K562 (cell line): Measurements from ENCODE around the gene SEC14L3. TPM values are rescaled to one million over a fixed set of nuclear protein-coding genes. Genes with fewer than 3 reads are reported as not detected.

Experiments
- ASH1L ChIP-seq: fragments of 450-650 bp; IDR thresholded peaks from 2 replicates; pipeline ENCODE4 v1.6.1; 2018; ENCODE audit warnings: borderline replicate concordance, mild to moderate bottlenecking, low read depth; ENCODE audit not compliant: partially characterized antibody
- CREB3 ChIP-seq: fragments of 450-650 bp; conservative IDR thresholded peaks from 2 replicates; pipeline ENCODE4 v1.6.1; 2016; ENCODE audit warnings: missing genetic modification characterization, low read depth, mild to moderate bottlenecking, missing compliant biosample characterization, moderate library complexity
- FOS ChIP-seq: IDR thresholded peaks from 3 replicates; pipeline ENCODE4 v1.6.1; 2011; ENCODE audit not compliant: insufficient read length; ENCODE audit errors: extremely low read depth
- GTF3C2 ChIP-seq: IDR thresholded peaks from 3 replicates; pipeline ENCODE4 v1.6.1; 2011; ENCODE audit warnings: borderline replicate concordance, mild to moderate bottlenecking, moderate library complexity; ENCODE audit not compliant: insufficient read length; ENCODE audit errors: extremely low read depth
- MEF2D ChIP-seq: conservative IDR thresholded peaks from 2 replicates; pipeline ENCODE4 v1.6.1; 2016; ENCODE audit warnings: low read depth, missing genetic modification characterization, missing compliant biosample characterization
- SAFB2 ChIP-seq: fragments of 200-400 bp; formaldehyde crosslinking; IDR thresholded peaks from 2 replicates; pipeline ENCODE4 v1.6.1; 2018; ENCODE audit warnings: borderline replicate concordance, low read length, low read depth, moderate library complexity; ENCODE audit not compliant: severe bottlenecking
- ZNF561 ChIP-seq: fragments of 450-650 bp; formaldehyde crosslinking; conservative IDR thresholded peaks from 2 replicates; pipeline ENCODE4 v1.4.0; 2020; ENCODE audit warnings: mild to moderate bottlenecking, moderate library complexity
- polyA plus RNA-seq, 8 experiments: library from polyadenylated mRNA; depleted of rRNA in 4 of 8; stranded (reverse) in 5 of 8; unstranded in 3 of 8; fragments of >200 nt; fragmentation: Nextera tagmentation in 2 of 8; fragmentation: Illumina TruSeq in 1 of 8; extraction: Ambion mirVana in 2 of 8; extraction: Trizol in 1 of 8; gene quantifications; 2 replicates each; pipeline versions ENCODE4 v1.2.1 to v1.2.3, GENCODE V29; 2011 to 2014; ENCODE audit warnings: inconsistent platforms in 1 of 8, missing spikeins in 1 of 8
- total RNA-seq, 7 experiments: library from RNA; depleted of rRNA in 6 of 7; stranded (reverse); fragments of >200 nt in 6 of 7; fragmentation: Illumina TruSeq in 2 of 7; extraction: Trizol in 2 of 7; gene quantifications; 2 replicates each; pipeline versions ENCODE4 v1.2.1 to v1.2.3, GENCODE V29; 2011 to 2021; ENCODE audit warnings: low replicate concordance in 1 of 7
- TF ChIP-seq, protein P1 (sequence below): fragments of 250-450 bp; sonication (Bioruptor Pico); IDR thresholded peaks from 2 replicates; pipeline ENCODE4 v1.5.0; 2021
- TF ChIP-seq, protein P2 (sequence below): fragments of 450-650 bp; formaldehyde crosslinking; conservative IDR thresholded peaks from 2 replicates; pipeline ENCODE4 v1.4.0; 2022; ENCODE audit warnings: mild to moderate bottlenecking, missing genetic modification characterization
- TF ChIP-seq, protein P3 (sequence below): sonication (generic); formaldehyde crosslinking; IDR thresholded peaks from 2 replicates; pipeline ENCODE4 v1.8.0; 2022; ENCODE audit warnings: mild to moderate bottlenecking, missing genetic modification reagents

Gene SEC14L3
- total and polyA plus RNA-seq, 9 of the 15 experiments (the other 6 are each of a cell fraction or from before 2014, with no cell fraction given): not detected

- TF ChIP-seq GTF3C2 (no peak), ASH1L (no peak), ZNF561 (CRISPR knock-in tag) (no peak), MEF2D (no peak), SAFB2 (no peak), FOS (no peak), CREB3 (no peak)
- TF ChIP-seq, protein P1, sequence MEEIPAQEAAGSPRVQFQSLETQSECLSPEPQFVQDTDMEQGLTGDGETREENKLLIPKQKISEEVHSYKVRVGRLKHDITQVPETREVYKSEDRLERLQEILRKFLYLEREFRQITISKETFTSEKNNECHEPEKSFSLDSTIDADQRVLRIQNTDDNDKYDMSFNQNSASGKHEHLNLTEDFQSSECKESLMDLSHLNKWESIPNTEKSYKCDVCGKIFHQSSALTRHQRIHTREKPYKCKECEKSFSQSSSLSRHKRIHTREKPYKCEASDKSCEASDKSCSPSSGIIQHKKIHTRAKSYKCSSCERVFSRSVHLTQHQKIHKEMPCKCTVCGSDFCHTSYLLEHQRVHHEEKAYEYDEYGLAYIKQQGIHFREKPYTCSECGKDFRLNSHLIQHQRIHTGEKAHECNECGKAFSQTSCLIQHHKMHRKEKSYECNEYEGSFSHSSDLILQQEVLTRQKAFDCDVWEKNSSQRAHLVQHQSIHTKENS (CRISPR knock-in tag): no peak
- TF ChIP-seq, protein P2, sequence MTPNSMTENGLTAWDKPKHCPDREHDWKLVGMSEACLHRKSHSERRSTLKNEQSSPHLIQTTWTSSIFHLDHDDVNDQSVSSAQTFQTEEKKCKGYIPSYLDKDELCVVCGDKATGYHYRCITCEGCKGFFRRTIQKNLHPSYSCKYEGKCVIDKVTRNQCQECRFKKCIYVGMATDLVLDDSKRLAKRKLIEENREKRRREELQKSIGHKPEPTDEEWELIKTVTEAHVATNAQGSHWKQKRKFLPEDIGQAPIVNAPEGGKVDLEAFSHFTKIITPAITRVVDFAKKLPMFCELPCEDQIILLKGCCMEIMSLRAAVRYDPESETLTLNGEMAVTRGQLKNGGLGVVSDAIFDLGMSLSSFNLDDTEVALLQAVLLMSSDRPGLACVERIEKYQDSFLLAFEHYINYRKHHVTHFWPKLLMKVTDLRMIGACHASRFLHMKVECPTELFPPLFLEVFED: no peak
- TF ChIP-seq, protein P3, sequence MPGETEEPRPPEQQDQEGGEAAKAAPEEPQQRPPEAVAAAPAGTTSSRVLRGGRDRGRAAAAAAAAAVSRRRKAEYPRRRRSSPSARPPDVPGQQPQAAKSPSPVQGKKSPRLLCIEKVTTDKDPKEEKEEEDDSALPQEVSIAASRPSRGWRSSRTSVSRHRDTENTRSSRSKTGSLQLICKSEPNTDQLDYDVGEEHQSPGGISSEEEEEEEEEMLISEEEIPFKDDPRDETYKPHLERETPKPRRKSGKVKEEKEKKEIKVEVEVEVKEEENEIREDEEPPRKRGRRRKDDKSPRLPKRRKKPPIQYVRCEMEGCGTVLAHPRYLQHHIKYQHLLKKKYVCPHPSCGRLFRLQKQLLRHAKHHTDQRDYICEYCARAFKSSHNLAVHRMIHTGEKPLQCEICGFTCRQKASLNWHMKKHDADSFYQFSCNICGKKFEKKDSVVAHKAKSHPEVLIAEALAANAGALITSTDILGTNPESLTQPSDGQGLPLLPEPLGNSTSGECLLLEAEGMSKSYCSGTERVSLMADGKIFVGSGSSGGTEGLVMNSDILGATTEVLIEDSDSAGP (CRISPR knock-in tag): no peak
Measured at GRCh38 chr22:30491381-30491780, 19.6 kb upstream of the SEC14L3 start (continued).
